OCI-LY7 (cell line): Measurements from ENCODE around the gene C22orf31.

Source experiments
- EZH2phosphoT487 ChIP-seq: fragments of 200-600 bp; sonication (generic); IDR thresholded peaks from 2 replicates; pipeline ENCODE4 v1.6.1; 2018; ENCODE audit warnings: low read depth, borderline replicate concordance, mild to moderate bottlenecking, mixed run types, antibody characterized with exemption, low read length, moderate library complexity, mixed read lengths
- TF ChIP-seq, protein P1 (sequence below): fragments of 200-600 bp; sonication (generic); conservative IDR thresholded peaks from 2 replicates; pipeline ENCODE4 v1.5.1; 2014; ENCODE audit warnings: mild to moderate bottlenecking, antibody characterized with exemption, low read length, moderate library complexity, mixed read lengths

DNA sequence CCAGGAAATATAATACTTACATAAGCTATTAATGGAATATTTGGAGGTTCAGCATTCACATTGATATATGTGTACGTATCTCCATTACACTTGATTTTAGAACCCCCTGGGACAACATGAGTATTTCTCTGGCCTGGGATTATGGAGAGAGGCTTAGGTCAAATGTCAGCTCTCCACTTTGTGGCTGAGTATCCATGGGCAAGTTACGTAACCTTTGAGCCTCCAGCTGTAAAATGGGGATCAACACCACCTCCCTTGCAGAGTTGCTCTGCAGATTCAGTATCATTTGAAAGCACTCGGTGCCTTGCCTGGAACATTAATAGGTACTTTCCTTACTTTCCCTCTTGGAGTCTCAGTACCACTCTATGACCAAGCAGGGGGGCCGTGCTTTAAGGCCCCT is 33.2 kb downstream of the C22orf31 start:
- TF ChIP-seq, protein P1, sequence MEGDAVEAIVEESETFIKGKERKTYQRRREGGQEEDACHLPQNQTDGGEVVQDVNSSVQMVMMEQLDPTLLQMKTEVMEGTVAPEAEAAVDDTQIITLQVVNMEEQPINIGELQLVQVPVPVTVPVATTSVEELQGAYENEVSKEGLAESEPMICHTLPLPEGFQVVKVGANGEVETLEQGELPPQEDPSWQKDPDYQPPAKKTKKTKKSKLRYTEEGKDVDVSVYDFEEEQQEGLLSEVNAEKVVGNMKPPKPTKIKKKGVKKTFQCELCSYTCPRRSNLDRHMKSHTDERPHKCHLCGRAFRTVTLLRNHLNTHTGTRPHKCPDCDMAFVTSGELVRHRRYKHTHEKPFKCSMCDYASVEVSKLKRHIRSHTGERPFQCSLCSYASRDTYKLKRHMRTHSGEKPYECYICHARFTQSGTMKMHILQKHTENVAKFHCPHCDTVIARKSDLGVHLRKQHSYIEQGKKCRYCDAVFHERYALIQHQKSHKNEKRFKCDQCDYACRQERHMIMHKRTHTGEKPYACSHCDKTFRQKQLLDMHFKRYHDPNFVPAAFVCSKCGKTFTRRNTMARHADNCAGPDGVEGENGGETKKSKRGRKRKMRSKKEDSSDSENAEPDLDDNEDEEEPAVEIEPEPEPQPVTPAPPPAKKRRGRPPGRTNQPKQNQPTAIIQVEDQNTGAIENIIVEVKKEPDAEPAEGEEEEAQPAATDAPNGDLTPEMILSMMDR, result no peak
- no peak for TF ChIP-seq EZH2phosphoT487
